ENCODE measurements around the gene STK38.

Gene STK38

DNA sequence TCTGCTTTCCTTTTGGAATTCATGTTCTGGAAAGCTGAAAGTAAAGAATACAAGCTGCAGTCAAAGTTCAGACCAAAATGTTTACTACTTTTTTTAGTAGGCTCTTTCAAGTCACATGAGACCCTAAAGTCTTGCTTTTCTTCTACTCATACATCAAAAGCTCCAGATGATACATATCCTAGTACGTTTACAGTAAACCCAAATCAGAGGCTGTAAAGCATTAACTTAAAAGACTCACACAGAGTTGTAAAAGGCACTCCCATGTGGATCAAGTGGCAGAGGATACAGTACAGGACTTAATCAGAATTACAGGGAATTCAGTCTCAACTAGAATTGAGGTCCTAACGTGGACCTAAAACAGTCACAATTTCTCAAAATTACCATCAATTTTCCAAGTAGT lies 40.7 kb downstream of the STK38 start:
- no peak for DNase-seq (ENCODE audit: low read depth in 1 of 2, low spot score in 1 of 2)
- TF ChIP-seq GABPA (IDR thresholded peaks at IDR 0.05; ENCODE audit: low read depth), result no peak
- TF ChIP-seq POLR2AphosphoS5 (IDR thresholded peaks at IDR 0.05; ENCODE audit: low read depth), result no peak
- TF ChIP-seq, protein P1, sequence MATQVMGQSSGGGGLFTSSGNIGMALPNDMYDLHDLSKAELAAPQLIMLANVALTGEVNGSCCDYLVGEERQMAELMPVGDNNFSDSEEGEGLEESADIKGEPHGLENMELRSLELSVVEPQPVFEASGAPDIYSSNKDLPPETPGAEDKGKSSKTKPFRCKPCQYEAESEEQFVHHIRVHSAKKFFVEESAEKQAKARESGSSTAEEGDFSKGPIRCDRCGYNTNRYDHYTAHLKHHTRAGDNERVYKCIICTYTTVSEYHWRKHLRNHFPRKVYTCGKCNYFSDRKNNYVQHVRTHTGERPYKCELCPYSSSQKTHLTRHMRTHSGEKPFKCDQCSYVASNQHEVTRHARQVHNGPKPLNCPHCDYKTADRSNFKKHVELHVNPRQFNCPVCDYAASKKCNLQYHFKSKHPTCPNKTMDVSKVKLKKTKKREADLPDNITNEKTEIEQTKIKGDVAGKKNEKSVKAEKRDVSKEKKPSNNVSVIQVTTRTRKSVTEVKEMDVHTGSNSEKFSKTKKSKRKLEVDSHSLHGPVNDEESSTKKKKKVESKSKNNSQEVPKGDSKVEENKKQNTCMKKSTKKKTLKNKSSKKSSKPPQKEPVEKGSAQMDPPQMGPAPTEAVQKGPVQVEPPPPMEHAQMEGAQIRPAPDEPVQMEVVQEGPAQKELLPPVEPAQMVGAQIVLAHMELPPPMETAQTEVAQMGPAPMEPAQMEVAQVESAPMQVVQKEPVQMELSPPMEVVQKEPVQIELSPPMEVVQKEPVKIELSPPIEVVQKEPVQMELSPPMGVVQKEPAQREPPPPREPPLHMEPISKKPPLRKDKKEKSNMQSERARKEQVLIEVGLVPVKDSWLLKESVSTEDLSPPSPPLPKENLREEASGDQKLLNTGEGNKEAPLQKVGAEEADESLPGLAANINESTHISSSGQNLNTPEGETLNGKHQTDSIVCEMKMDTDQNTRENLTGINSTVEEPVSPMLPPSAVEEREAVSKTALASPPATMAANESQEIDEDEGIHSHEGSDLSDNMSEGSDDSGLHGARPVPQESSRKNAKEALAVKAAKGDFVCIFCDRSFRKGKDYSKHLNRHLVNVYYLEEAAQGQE (IDR thresholded peaks at IDR 0.05; ENCODE audit: insufficient replicate concordance, low read depth), result no peak
- TF ChIP-seq, protein P2, sequence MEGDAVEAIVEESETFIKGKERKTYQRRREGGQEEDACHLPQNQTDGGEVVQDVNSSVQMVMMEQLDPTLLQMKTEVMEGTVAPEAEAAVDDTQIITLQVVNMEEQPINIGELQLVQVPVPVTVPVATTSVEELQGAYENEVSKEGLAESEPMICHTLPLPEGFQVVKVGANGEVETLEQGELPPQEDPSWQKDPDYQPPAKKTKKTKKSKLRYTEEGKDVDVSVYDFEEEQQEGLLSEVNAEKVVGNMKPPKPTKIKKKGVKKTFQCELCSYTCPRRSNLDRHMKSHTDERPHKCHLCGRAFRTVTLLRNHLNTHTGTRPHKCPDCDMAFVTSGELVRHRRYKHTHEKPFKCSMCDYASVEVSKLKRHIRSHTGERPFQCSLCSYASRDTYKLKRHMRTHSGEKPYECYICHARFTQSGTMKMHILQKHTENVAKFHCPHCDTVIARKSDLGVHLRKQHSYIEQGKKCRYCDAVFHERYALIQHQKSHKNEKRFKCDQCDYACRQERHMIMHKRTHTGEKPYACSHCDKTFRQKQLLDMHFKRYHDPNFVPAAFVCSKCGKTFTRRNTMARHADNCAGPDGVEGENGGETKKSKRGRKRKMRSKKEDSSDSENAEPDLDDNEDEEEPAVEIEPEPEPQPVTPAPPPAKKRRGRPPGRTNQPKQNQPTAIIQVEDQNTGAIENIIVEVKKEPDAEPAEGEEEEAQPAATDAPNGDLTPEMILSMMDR (IDR thresholded peaks at IDR 0.05; ENCODE audit: insufficient read depth, low read length), result no peak
- no peak for TF ChIP-seq SPI1 (IDR thresholded peaks at IDR 0.05; ENCODE audit: borderline replicate concordance, low read depth)
- H3K27me3 ChIP-seq (ENCODE audit: insufficient read depth, poor library complexity, severe bottlenecking), result no peaks in the 10 kb centered on the region
- no peak overlapping the region for H3K27ac ChIP-seq (replicated peaks)
- no peak overlapping the region for H3K4me3 ChIP-seq (replicated peaks; ENCODE audit: insufficient read depth, low read length)

DNA sequence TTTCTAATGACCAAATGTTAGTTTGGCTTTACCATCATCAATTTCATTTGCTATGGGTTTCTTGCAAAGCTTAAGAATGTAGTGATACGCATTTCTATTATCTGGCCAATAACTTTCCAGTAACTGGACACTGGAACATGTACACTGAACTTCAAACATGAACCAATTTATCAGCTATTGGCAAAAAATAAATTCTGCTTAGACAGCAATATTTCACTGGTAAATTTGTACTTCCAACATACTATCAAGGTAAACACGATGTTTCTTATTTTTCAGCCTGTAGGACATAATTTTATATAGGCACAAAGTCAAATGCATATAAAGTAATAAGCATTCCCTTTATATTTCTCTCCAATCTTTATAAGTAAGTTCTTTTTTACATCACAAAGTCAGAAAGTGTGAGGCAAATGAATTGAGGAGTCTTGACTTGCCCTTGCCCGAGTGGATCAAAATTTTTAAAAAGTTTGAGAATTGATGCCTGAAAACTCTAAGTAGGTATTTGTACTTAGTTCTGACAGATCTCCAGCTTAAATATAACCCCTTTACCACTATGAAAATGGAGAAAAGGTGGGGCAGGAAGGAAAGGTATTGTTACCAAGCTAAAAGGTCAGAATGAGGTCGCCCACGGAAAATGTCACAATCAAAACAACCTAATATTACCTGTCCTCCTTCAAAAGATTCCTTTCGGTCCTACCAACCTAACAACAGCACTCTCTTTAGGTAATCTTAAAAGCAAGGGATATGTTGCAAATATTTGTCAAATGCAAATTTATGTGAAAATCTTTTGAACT lies 41.3 kb downstream of the STK38 start:
- no peak overlapping the region for H3K4me3 ChIP-seq (replicated peaks; ENCODE audit: insufficient read depth, low read length)
- no peak for DNase-seq (ENCODE audit: low read depth in 1 of 2, low spot score in 1 of 2)
- H3K27ac ChIP-seq (replicated peaks), result no peak overlapping the region

DNA sequence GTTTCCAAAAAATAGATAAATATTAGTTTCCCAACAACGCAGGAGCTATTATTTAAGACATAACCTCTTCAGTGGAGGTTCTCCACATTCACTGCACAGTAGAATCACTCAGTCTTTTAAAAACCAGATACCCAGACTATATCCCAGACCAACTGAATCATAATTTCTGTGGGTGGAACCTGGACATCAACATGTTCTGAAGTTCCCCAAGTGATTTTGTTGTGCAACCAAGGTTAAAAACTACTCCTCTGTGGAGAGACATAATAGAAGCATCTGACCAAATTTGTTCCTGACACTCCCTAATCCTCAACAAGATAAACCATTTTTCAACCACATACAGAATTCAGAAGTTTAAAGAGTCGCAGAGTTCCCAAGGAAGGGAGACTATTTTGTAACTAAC lies 42.3 kb downstream of the STK38 start:
- Histone ChIP-seq H3K27me3 (ENCODE audit: insufficient read depth, poor library complexity, severe bottlenecking) (no peaks in the 10 kb centered on the region), H3K4me3 (replicated peaks; ENCODE audit: insufficient read depth, low read length) (no peak overlapping the region), H3K27ac (replicated peaks) (no peak overlapping the region)
- no peak for DNase-seq (ENCODE audit: low read depth in 1 of 2, low spot score in 1 of 2)
- TF ChIP-seq GABPA (IDR thresholded peaks at IDR 0.05; ENCODE audit: low read depth), result no peak
- TF ChIP-seq, protein P1 (IDR thresholded peaks at IDR 0.05; ENCODE audit: insufficient replicate concordance, low read depth), result no peak
- no peak for TF ChIP-seq SPI1 (IDR thresholded peaks at IDR 0.05; ENCODE audit: borderline replicate concordance, low read depth)
- TF ChIP-seq, protein P2 (IDR thresholded peaks at IDR 0.05; ENCODE audit: insufficient read depth, low read length), result no peak
- no peak for TF ChIP-seq POLR2AphosphoS5 (IDR thresholded peaks at IDR 0.05; ENCODE audit: low read depth)

More for the DNA sequence above, 41.3 kb downstream of the STK38 start:
- TF ChIP-seq POLR2AphosphoS5 (IDR thresholded peaks at IDR 0.05; ENCODE audit: low read depth) (no peak), GABPA (IDR thresholded peaks at IDR 0.05; ENCODE audit: low read depth) (no peak), SPI1 (IDR thresholded peaks at IDR 0.05; ENCODE audit: borderline replicate concordance, low read depth) (no peak)
- TF ChIP-seq, protein P2 (IDR thresholded peaks at IDR 0.05; ENCODE audit: insufficient read depth, low read length), result no peak
- TF ChIP-seq, protein P1 (IDR thresholded peaks at IDR 0.05; ENCODE audit: insufficient replicate concordance, low read depth), result no peak
- no peaks in the 10 kb centered on the region for H3K27me3 ChIP-seq (ENCODE audit: insufficient read depth, poor library complexity, severe bottlenecking)
